NCI-H69 (cell line): ENCODE results near the gene SNX25.

Experiments
- DNase-seq: peaks from one replicate; lab custom pipeline; 2025; lab: John Stamatoyannopoulos, UW

Gene SNX25

DNA sequence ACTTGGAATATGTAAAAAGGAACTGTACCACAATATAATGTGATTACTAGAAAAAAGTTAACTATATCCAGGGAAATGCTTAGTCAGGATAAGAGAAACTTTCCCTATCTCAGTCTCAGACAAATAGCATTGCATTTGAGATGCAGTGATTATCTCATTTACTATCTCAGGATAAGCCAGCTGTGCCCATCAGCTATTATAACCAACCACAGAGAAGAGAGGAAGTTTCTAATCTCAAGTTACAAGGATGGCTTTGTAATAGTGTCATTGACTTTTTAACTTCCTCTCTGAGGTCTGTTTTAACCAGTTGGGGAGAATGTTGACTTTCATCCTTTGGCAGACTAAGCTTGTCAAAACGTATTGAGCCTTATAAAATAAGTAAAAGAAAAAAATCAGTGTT, 56.5 kb downstream of the SNX25 start:
- peak; percentile 2 for DNase-seq

GRCh38 chr4:185269286-185269685, 59.9 kb downstream of the SNX25 start:
- no peak for DNase-seq

DNA sequence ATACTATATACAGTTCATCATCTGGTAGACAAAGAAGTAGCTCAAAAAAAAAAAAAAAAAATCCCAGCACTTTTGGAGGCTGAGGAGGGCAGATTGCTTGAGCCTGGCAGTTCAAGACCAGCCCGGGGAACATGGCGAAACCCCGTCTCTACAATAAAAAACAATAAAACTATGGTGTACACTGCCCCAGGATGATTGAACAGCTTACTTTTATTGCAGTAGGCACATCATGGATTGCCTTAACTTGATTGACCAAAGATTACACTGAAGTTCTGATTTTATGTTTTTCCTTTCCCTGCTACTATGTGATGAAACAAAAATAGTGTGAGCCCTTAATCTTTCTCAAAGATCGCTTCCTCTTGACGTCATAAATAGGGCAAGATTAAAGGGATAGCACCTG, 60.6 kb downstream of the SNX25 start:
- no peak for DNase-seq

DNA sequence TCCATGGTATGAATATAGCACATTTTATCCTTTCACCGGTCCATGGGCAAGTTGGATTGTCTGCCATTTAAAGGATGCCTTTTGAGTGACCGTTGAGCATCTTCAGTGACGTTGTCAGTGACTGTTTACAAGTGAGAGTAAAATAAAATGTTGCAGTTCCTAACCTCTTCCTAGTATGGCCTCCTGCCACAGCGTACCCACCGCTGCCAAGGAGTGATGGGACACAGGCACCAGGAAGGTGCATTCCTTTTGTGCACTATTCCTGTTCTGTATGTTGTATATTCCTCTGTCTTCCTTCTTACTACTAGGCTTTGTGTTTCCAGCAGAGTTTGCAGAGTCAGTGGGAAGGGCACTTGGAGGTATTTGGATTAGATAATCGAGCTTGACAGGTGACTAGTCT, 61.5 kb downstream of the SNX25 start:
- DNase-seq = no peak

GRCh38 chr4:185272245-185272644, 62.8 kb downstream of the SNX25 start:
- DNase-seq = peak; percentile 15

GRCh38 chr4:185275501-185275900, 66.1 kb downstream of the SNX25 start:
- DNase-seq = no peak

DNA sequence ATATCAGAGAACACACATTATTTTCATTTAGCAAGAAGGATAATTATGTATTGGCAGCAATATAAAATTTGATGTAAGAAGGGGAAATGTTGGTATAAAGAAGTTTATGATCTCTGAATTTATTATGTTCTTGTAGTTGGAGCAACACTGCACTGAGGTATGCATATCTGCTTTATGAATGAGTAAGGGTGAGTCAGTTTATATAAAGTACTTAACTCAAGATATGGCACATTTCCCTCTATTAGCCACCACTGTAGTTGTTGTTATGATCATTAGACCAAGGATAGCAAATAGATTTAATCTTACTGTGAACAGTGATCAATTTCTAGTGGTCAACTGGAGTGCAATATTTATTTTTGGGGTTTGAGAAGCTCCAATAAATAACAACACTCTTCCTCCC, 66.6 kb downstream of the SNX25 start:
- DNase-seq = no peak

DNA sequence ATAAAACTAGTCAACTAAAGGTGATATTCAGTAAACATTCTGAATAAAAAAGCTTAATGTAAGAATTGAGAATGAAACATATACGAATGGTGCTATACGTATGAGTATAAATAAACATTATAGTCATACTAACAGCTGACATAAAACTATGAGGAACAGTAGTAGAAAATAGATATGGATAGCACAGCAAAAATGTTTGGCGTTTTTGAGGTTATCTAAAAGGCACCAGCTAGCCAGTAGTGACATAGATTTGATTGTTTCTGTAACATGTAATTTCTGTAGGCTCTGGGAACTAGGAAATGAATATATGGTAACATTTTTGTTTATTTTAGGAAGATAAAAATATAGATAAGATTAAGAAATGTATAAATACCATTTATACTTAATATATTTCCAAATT, 69.3 kb downstream of the SNX25 start:
- no peak for DNase-seq

DNA sequence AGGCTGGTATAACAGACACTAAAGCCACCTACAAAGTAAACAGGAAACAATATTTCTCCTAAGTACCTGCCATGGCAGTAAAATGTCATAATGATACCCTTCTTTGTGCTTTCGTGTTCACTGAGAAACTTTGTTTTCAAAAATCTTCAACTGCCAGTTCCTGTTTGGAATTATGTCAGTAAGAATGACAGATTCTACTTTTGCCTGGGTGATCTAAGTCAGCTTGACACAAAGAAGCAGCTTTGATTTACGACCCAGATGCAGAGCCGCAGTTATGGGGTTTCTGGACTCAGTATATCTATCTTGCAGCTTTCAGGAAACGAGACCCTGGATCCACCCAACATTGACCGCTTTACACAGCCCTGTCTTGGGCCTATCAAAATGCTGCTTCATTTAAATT, 71.2 kb downstream of the SNX25 start:
- peak; percentile 72 for DNase-seq

DNA sequence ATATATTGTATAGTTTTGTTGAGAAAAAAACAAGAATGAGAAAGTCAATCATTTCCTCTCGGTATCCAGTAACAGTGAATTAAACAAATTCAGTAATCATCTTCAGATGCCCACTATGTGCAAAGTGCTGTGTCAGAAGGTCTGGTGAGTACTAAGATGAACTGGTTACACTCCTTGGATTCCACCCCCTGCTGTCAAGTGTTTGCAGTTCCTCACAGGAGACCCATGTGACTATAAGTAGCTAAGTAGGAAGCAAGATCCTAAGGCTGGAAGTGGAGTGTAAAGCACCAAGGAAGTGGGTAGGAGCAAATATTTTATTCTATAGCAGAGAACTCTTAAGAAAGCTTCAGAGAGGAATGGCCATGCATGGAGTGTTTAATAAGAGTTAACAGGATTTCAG, 73.6 kb downstream of the SNX25 start:
- DNase-seq = peak; percentile 51

GRCh38 chr4:185283723-185284122, 74.3 kb downstream of the SNX25 start:
- no peak for DNase-seq

DNA sequence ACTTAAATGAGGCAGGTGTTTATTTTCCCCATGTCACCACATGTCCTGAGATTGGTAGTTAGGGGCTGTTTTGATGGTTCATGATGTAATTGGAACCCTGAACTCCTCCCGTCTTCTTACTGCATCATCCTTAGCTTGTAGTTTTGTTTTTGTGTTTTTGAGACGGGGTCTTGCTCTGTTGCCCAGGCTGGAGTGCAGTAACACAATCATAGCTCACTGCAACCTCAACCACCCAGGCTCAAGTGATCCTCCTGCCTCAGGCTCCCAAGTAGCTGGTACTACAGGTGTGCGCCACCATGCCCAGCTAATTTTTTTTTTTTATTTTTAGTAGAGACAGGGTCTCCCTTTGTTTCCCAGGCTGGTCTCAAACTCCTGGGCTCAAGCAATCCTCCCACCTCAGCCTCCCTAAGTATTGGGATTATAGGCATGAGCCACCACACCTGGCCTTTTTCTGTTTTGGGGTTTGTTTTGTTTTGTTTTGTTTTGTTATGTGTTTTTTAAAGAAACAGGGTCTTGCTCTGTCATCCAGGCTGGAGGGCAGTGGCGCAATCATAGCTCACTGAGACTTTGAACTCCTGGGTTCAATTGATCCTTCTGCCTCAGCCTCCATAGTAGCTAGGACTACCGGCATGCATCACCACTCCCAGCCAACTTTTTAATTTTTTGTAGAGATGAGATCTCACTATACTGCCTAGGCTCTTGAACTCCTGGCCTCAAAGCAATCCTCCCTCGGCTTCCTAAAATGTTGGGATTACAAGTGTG, 76.4 kb downstream of the SNX25 start:
- DNase-seq = no peak

DNA sequence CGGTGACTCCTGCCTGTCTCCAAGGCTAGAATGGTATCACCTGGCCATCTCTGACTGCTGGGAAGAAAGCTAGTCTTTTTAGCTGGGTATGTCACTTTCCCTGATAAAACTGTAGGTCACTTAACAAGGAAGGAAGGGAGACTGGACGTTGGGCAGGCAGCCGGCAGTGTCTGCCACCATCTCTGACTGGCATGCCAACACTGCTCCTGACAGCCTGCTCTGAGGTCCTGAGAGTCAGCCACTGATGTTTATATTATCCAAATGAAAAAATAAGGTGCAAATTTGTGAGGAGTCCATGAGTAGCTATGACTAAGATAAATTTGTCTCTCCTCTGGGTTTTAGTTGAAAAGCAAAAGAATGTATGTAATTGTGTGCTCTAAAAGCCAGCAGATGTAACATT, 77.2 kb downstream of the SNX25 start:
- DNase-seq = no peak

DNA sequence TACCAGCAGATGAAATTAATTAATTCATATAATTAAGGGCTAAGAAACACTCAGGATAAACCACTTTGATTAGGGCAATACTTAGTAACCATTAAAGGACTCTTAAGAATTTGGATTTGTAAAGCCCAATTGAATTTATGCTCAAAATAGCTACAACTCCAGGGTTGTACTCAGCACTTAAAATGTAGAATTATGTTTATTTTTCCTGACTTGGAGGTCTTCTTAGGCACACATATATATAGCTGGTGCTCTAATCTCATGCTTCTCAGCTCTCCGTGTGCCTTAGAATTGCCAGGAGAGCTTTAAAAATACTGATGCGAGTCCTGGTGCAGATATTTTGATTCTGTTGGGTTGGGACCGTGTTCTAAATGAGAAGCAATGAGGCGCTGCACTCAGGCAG, 77.6 kb downstream of the SNX25 start:
- DNase-seq = no peak

DNA sequence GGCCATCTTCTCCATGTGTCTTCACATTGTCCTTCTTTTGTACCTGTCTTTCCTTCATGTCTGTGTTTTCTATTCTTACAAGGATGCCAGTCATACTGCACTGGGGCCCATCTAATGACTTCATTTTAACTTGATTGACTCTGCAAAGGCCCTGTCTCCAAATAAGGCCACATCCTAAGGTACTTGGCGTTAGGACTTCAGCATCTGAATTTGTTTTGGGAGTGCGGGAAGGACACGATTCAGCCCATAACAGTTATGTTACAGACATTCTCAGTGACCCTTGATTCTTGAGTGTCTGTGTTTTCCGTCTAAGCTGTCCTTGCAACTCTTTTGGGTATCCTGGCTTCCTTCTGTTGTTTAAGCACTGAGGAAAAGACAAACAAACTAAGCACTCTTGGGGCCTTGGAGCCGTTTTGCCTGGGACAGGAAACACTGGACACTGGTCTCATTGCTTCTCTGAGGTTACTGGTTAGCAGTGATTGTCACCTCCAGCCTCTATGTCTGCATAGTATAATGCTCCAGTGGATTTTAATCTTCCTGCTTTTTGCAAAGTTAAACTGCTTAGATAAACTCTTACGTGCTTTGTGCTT, 80.7 kb downstream of the SNX25 start:
- no peak for DNase-seq

GRCh38 chr4:185290656-185291055, 81.3 kb downstream of the SNX25 start:
- DNase-seq = no peak

GRCh38 chr4:185293202-185293601, 83.8 kb downstream of the SNX25 start:
- DNase-seq = no peak

GRCh38 chr4:185296665-185297460, 87.5 kb downstream of the SNX25 start:
- no peak for DNase-seq

GRCh38 chr4:185298728-185299430, 89.5 kb downstream of the SNX25 start:
- no peak for DNase-seq

- no peak for DNase-seq
Observed at GRCh38 chr4:185304541-185304940, 95.1 kb downstream of the SNX25 start.

DNA sequence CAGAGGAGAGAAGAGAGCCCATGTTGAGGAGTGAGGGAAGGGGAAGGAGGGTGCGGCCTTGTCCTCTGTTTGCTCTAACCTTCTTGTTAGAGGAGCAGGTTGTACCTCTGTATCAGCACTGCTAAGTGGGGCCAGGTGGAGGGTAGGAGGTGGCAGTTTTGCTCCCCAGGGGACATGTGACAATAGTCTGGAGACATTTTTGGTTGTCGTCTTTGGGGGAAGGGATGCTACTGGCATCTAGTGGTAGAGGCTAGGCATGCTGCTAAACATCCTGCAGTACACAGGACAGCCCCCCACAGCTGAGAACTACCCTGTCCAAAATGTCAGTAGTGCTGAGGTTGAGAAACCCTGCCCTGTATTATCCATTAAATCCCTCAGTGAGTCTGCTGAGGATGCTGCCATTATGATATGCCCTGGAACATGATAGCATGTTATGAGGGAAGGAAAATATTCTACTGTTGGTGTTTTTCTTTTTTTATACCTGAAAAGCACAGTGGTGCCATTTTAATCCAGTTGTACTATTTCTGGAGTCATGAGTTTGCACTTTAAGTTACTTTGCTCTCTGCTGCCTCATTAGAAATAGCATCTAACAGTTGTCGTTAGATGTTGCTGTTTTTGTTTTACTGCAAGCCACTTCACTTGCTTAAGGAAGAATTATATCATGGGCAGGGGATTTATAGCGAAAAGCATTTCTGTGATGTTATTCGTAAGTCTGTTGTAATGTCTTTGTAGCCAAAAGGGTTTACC, 95.7 kb downstream of the SNX25 start:
- DNase-seq = peak; percentile 65

GRCh38 chr4:185305979-185306442, 96.6 kb downstream of the SNX25 start:
- peak; percentile 54 for DNase-seq
